Activated T-cell treated with anti-CD3 and anti-CD28 coated beads for 24 hours (primary cell): ENCODE data around the gene ACTR3C.
A peak's percentile ranks its signal among the peaks of the same experiment; 100 is the strongest.
"Not testable (repeated sequence)": the region's sequence is repeated elsewhere in the genome, so short reads cannot be mapped to it uniquely, and the experiment has no call there.

Source experiments
- DNase-seq: peaks from one replicate; pipeline ENCODE4 v3.0.0-alpha.2; 2020; ENCODE audit warnings: low read depth

Gene ACTR3C

GRCh38 chr7:150281681-150282403 lies 41.5 kb downstream of the ACTR3C start:
- not testable (repeated sequence) for DNase-seq

- DNase-seq, result not testable (repeated sequence)
Observed at GRCh38 chr7:150278383-150278782, 45.0 kb downstream of the ACTR3C start.

- DNase-seq, result peak; percentile 44
Observed at GRCh38 chr7:150276132-150276695, 47.1 kb downstream of the ACTR3C start.

- not testable (repeated sequence) for DNase-seq
Observed at GRCh38 chr7:150271898-150272297, 51.4 kb downstream of the ACTR3C start.

GRCh38 chr7:150270101-150270824 lies 53.1 kb downstream of the ACTR3C start:
- not testable (repeated sequence) for DNase-seq

GRCh38 chr7:150268798-150269197 lies 54.5 kb downstream of the ACTR3C start:
- not testable (repeated sequence) for DNase-seq

GRCh38 chr7:150268287-150268686 lies 55.1 kb downstream of the ACTR3C start:
- not testable (repeated sequence) for DNase-seq

GRCh38 chr7:150266953-150267665 lies 56.2 kb downstream of the ACTR3C start:
- not testable (repeated sequence) for DNase-seq

GRCh38 chr7:150262656-150263055 lies 60.7 kb downstream of the ACTR3C start:
- not testable (repeated sequence) for DNase-seq

GRCh38 chr7:150247745-150248144 lies 75.6 kb downstream of the ACTR3C start:
- DNase-seq, result not testable (repeated sequence)

- not testable (repeated sequence) for DNase-seq
Observed at GRCh38 chr7:150245208-150245607, 78.1 kb downstream of the ACTR3C start.

- DNase-seq, result not testable (repeated sequence)
Observed at GRCh38 chr7:150242935-150243334, 80.4 kb downstream of the ACTR3C start.

- DNase-seq, result not testable (repeated sequence)
Observed at GRCh38 chr7:150225444-150225843, 97.9 kb downstream of the ACTR3C start.

- DNase-seq, result not testable (repeated sequence)
Observed at GRCh38 chr7:150222083-150222972, 101.0 kb downstream of the ACTR3C start.

- DNase-seq, result not testable (repeated sequence)
Observed at GRCh38 chr7:150220673-150221181, 102.6 kb downstream of the ACTR3C start.

GRCh38 chr7:150219941-150220658 lies 103.2 kb downstream of the ACTR3C start:
- DNase-seq, result not testable (repeated sequence)

GRCh38 chr7:150206848-150207247 lies 116.5 kb downstream of the ACTR3C start:
- not testable (repeated sequence) for DNase-seq

GRCh38 chr7:150205866-150206265 lies 117.5 kb downstream of the ACTR3C start:
- not testable (repeated sequence) for DNase-seq

GRCh38 chr7:150204577-150204976 lies 118.8 kb downstream of the ACTR3C start:
- not testable (repeated sequence) for DNase-seq

- not testable (repeated sequence) for DNase-seq
Observed at GRCh38 chr7:150202894-150203293, 120.5 kb downstream of the ACTR3C start.
